HG03175 (cell line): ENCODE measurements around the gene GYS1.

Source experiments
- ATAC-seq: cut with Tn5 transposase; IDR thresholded peaks from one replicate; pipeline ENCODE4 v1.9.1; 2021; ENCODE audit warnings: mild to moderate bottlenecking, moderate library complexity; ENCODE audit not compliant: unreplicated experiment

The GYS1 gene

GRCh38 chr19:48990400-48990799 is 2.7 kb downstream of the GYS1 start:
- no peak for ATAC-seq

DNA sequence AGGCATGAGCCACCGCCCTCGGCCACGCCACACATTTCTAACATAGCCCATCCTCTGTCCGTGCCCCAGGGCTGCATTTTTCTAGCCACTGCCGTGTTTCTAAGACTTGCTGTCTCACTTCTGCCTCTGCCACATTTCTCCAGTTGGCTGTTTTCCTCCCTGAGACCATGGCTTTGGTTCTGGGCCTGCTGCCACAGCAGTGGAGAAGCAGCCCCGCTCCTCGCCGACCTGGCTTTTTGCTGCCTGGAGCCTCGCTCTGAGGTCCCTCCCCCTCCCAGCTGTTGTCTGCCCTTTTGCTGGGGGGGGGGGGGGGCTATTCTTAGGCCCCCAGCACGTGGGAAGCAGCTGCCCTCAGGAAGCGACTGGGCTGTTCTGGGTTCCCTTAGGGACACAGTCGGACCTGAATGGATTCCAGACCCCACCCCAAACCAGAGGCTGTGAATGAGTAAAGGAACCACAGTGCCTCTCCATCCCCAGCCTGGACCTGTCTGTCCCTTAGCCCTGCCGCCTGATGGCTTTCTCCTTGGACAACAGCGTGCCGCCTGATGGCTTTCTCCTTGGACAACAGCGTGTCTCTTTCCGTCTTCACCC is 3.3 kb downstream of the GYS1 start:
- no peak for ATAC-seq

- no peak for ATAC-seq
Observed at GRCh38 chr19:48988860-48989259, 4.2 kb downstream of the GYS1 start.

DNA sequence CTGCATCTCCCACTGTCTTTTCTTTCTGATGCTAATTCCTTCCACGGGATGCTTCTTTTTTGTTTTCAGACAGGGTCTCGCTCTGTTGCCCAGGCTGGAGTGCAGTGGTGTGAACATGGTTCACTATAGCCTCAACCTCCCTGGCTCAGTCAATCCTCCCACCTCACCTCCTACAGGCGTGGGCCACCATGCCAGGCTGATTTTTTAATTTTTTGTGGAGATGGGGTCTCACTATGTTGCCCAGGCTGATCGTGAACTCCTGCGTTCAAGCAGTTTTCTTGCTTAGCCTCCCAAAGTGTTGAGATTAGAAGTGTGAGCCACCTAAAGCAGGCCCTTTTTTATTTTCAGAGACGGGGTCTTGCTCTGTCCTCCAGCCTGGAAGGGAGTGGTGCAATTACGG is 4.8 kb downstream of the GYS1 start:
- ATAC-seq = no peak

DNA sequence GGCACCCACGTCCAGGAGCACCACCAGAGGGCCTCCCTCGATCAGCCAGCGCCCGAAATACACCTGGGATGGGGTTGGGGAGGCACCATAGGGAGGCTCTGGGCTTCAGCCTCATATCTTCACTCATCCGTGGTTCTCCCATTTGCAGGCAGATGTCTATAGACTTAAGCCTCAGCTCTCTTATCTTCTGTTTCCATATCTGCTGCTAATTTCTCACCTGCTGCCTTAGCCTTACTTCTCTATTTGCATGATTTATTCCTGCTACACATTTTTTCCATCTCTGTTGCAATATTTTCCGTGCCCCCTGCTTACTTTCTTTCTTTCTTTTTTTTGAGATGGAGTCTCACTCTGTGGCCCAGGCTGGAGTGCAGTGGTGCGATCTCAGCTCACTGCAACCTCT is 5.8 kb downstream of the GYS1 start:
- no peak for ATAC-seq

- ATAC-seq = no peak
Observed at GRCh38 chr19:48986211-48986610, 6.9 kb downstream of the GYS1 start.

DNA sequence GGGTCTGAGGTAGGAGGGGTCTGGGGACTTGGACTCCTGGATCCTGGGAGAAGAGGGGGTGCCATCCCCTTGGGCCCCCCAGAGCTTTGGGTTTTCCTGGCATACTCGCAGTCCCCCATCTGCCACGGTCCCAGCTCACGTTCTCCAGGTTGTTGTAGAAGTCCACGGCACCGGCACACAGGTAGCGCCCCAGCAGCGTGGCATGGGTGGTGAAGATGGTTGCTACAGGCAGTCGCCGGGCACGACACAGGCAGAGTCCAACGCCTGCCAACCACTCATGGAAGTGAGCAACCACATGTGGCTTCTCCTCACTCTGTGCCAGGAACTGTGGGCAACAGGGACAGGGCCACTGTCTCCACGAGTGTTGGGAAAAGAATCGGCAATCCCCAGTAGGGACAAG is 7.4 kb downstream of the GYS1 start:
- ATAC-seq = no peak

GRCh38 chr19:48982280-48982679 is 10.8 kb downstream of the GYS1 start:
- ATAC-seq = no peak

DNA sequence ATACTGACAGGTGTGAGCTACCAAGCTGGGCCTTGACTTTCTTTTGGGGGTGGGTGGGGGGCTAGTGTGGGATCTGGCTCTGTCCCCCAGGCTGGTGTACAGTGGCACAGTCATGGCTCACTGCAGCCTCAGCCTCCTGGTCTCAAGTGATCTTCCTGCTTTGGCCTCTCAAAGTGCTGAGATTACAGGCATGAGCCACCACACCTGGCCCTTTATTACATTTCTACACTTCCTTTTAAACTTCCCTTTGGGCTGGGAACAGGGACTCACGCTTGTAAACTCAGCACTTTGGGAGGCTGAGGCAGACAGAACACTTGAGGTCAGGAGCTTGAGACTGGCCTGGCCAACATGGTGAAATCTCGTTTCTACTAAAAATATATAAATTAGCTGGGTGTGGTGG is 16.0 kb downstream of the GYS1 start:
- ATAC-seq = no peak

DNA sequence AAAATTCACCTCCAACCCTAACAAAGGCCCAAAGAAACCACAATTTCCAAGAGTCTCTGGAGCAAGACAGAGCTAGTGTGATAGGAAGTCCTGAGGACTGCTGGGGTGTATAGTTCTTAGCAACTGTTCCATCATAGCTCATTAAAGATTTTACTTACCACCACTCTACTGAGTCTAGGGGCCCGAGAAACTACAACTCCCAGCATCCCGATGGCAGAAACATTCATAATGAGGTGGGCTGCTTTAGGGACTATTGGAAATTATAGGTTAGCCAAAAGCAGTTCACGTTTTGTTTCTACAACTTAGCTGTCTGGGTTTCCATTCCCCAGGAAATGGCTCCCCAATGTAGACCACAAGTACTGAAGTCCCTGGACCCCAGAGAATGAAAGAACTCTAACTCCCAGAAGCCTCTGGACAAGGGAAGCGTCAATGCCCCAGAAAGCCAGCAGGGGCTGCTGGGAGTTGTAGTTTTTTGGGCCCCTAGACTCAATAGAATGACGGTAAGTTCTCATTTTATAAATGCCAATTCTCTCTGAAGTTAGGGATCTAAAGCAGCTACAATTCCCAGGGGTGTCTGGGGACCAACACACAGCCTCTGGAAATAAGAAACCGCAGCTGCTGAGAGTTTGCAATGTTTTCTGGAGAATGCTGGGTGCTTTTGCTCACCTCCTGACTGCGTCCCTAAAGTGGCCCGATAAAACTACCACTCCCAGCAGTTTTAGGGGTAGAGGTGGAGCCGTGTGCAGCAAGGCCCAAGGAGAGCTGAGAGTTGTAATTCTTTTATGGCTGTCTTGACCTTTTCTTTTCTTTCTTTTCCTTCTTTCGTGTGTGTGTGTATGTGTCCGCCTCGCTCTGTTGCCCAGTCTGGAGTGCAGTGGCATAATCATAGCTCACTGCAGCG is 16.9 kb downstream of the GYS1 start:
- no peak for ATAC-seq

DNA sequence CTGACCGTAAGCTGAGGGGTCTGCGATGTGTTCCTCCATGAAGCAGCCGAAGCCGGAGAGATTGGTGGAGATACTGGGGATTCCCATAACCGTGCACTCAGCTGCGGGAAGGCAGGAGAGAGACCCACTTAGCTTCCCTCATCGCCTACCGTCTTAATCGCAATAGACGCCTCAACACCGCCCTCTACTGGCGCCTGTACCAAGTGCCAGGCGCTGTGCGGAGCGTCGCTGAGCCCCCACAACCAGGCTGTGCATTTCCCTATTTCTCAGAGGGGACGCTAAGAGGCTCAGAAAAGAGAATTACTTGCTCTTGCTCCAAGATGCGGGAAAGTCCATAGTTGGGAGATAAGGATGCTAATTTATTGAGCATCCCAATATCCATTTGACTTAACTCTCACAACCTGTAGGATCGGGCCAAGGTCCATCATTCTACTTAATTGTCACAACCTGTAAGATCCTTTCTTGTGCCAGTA is 22.1 kb downstream of the GYS1 start:
- no peak for ATAC-seq

- ATAC-seq = no peak
Observed at GRCh38 chr19:48970139-48970766, 22.9 kb downstream of the GYS1 start.

DNA sequence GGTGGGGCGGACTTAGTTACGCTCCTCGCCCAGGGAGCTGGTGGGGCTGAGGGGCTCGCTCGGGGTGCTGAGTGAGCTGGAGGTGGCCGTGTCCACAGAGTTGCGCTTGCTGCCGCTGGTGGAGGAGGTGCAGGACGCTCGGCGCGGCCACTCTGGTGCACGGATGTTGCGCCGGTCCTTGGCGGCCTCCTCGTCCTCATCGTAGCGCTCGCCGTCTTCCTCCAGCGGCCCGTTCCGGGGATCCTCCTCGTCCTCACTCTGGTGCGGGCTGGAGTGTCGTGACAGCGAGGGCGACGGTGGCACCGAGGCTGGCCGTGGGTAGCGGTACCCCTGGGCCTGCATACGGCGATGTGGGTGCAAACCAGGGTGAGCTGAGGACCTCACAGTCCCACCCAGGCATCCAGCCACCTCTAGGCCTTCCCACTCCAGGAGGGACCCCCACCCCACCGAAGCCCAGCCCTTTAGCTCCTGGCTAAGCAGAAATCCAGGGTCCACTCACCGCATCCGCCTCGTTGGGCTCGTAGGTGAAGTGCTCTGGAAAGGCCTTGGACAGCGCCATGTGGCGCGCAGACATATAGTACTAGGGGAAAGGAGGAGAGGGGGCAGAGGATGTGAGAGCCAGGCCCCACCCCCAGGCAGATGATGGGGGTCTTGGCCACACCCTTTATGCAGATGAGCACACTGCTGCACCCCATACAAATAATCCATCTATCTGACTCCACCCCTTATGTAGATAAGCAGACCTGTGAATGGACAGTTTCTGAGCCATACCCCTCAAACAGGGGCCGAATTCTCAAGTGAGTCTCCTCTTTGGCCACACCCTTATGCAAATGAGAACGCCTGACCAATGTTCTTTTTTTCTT is 23.6 kb downstream of the GYS1 start:
- no peak for ATAC-seq

DNA sequence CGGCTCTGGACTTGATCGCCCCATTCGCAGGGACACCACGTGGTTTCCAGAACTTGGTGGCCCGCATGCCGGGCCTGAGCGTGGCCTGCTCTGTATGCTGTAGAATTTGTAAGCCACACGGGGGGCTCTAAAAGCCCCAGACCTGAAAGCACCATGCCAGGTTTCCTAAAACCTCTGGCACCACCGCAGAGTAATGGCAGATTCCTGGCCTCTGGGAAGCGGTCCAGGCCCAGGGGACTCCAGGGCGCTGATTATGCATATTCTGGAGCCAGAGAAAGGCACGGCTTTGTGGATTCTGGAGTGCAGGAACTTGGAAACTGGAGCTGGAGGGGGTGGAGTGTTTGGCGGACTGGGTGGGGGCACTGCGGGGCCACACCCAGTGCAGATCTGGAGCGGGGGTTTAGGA is 24.3 kb downstream of the GYS1 start:
- ATAC-seq = no peak

DNA sequence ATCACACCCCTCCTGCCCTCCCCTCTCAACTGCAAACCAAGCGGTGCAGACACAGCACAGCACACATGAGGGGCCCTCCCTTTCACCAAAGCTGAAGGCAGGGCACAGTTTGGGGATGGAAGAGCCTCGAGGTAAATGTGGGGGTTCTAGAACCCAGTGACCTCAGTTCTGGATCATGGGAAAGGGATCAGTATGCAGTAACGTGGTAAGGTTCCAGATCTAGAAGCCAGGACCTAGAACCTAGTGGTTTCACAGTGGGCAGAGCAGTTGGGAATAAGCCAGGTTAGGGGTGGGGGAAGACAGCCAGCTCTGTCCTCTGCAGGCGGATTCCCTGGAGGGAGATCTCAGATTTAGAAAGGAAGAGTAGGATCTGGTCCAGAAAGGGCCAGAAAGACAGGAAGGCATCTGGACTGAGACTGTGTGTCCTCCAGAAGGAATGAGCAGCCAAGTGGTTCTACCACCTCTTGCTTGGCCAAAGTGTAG is 24.9 kb downstream of the GYS1 start:
- ATAC-seq = no peak

DNA sequence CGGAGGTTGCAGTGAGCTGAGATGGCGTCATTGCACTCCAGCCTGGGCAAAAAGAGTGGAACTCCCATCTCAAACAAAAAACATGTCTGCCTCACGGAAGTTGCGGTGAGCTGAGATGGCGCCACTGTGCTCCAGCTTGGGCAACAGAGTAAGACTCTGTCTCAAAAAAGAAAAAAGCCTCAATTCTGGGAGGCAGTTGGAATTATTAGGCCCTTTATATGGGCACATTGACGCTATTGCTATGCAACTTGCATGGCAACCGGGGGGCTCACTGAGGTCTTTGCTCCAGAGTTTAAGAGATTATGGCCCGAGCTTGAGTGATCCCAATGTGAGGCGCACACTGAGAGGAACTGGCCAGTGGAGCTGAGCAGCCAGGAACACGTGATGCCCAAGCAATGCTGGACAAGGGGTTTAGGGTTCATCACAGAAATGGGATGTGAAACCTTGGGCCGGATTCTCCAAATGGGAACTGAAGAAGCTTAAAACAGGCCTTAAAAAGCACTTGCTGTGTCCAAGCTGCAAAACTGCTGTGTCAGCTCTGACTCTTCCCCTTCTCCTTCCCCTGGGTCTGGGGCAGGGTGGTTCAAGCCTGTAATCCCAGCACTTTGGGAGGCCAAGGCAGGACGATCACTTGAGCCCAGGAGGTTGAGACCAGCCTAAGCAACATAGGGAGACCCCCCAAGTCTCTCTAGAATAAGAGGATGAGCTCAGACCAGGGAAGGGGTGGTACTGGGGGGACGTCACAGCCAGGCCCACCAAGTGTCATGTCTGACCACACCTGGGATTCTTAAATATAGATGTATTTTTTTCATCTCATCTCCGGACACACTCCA is 25.5 kb downstream of the GYS1 start:
- no peak for ATAC-seq

DNA sequence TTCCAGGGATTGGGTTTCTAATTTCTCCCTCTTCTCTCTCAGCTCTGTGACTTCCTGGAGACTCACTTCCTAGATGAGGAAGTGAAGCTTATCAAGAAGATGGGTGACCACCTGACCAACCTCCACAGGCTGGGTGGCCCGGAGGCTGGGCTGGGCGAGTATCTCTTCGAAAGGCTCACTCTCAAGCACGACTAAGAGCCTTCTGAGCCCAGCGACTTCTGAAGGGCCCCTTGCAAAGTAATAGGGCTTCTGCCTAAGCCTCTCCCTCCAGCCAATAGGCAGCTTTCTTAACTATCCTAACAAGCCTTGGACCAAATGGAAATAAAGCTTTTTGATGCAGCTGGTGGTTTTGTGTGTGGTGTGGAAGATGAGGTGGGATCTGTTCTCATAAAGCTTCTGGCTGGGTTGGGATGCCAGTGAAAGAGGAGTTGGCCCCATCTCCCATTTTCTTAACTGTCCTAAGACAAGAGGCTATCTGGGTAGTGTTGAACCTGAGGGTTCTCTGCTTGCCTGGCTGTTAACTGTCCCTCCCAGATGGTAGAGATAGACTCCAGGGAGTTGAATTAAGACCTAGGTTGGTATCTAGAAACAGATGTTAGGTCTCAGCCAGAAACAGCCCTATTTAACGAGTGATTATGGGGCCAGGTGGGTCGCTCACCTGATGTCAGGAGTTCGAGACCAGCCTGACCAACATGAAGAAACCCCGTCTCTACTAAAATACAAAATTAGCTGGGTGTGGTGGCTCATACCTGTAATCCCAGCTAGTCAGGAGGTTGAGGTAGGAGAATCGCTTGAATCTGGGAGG is 26.4 kb downstream of the GYS1 start:
- ATAC-seq = no peak

- ATAC-seq = peak; percentile 34
Observed at GRCh38 chr19:48965806-48966540, 27.1 kb downstream of the GYS1 start.
